ENCODE data around the gene PDZRN3.

PDZRN3 gene

GRCh38 chr3:73530022-73530396 lies 94.7 kb downstream of the PDZRN3 start:
- DNase-seq (ENCODE audit: low spot score) = no peak
- no peak for TF ChIP-seq CTCF (IDR thresholded peaks at IDR 0.05; ENCODE audit: extremely low read depth, insufficient read depth, missing control alignments)
- in situ Hi-C loops (cut with MboI; ENCODE audit: low pct_unique_long_range_greater_than_20kb, low sequenced_read_pairs, unreplicated experiment) = no loop called here

- no peak for TF ChIP-seq CTCF (IDR thresholded peaks at IDR 0.05; ENCODE audit: extremely low read depth, insufficient read depth, missing control alignments)
- in situ Hi-C loops (cut with MboI; ENCODE audit: low pct_unique_long_range_greater_than_20kb, low sequenced_read_pairs, unreplicated experiment) = no loop called here
- no peak for DNase-seq (ENCODE audit: low spot score)
These were observed 95.3 kb downstream of the PDZRN3 start for GRCh38 chr3:73529308-73530021.

- in situ Hi-C loops (cut with MboI; ENCODE audit: low pct_unique_long_range_greater_than_20kb, low sequenced_read_pairs, unreplicated experiment) = no loop called here
- DNase-seq (ENCODE audit: low spot score) = no peak
- no peak for TF ChIP-seq CTCF (IDR thresholded peaks at IDR 0.05; ENCODE audit: extremely low read depth, insufficient read depth, missing control alignments)
These were observed 99.2 kb downstream of the PDZRN3 start for GRCh38 chr3:73525591-73525990.

GRCh38 chr3:73523661-73524060 lies 101.1 kb downstream of the PDZRN3 start:
- in situ Hi-C loops (cut with MboI; ENCODE audit: low pct_unique_long_range_greater_than_20kb, low sequenced_read_pairs, unreplicated experiment) = no loop called here
- TF ChIP-seq CTCF (IDR thresholded peaks at IDR 0.05; ENCODE audit: extremely low read depth, insufficient read depth, missing control alignments) = no peak
- DNase-seq (ENCODE audit: low spot score) = no peak

- no peak for DNase-seq (ENCODE audit: low spot score)
- in situ Hi-C loops (cut with MboI; ENCODE audit: low pct_unique_long_range_greater_than_20kb, low sequenced_read_pairs, unreplicated experiment) = no loop called here
- no peak for TF ChIP-seq CTCF (IDR thresholded peaks at IDR 0.05; ENCODE audit: extremely low read depth, insufficient read depth, missing control alignments)
These were observed 102.9 kb downstream of the PDZRN3 start for GRCh38 chr3:73521734-73522336.

- in situ Hi-C loops (cut with MboI; ENCODE audit: low pct_unique_long_range_greater_than_20kb, low sequenced_read_pairs, unreplicated experiment) = no loop called here
- no peak for DNase-seq (ENCODE audit: low spot score)
- TF ChIP-seq CTCF (IDR thresholded peaks at IDR 0.05; ENCODE audit: extremely low read depth, insufficient read depth, missing control alignments) = no peak
These were observed 103.7 kb downstream of the PDZRN3 start for GRCh38 chr3:73520931-73521461.
